Tibial artery (tissue), 4 donors: Measurements from ENCODE around the gene ZNF141.
"Not testable (repeated sequence)": the region's sequence is repeated elsewhere in the genome, so short reads cannot be mapped to it uniquely, and the experiment has no call there.

ENCODE experiments used
- DNase-seq, 2 donors: peaks; one replicate each; pipeline ENCODE4 v3.0.0-alpha.2; 2019
- H3K27ac ChIP-seq, 2 donors: fragments of 200-600 bp; sonication (generic) in 1 of 2; 1 replicate in 1 of 2; 2 replicates in 1 of 2; pipeline ENCODE4 v1.5.1; 2018 to 2019; ENCODE audit warnings: mild to moderate bottlenecking in 1 of 2
- H3K27me3 ChIP-seq, 2 donors: fragments of 200-600 bp; sonication (generic) in 1 of 2; one replicate each; pipeline versions ENCODE4 v1.5.1 to v1.6.0; 2016 to 2019
- H3K36me3 ChIP-seq, 3 donors: fragments of 200-600 bp; sonication (generic) in 2 of 3; one replicate each; pipeline ENCODE4 v1.5.1; 2016 to 2019; ENCODE audit warnings: mild to moderate bottlenecking in 2 of 3
- H3K4me1 ChIP-seq, 4 donors: fragments of 200-600 bp; sonication (generic) in 2 of 4; 1 replicate in 3 of 4; 2 replicates in 1 of 4; pipeline ENCODE4 v1.5.1; 2016 to 2019
- H3K4me3 ChIP-seq, 2 donors: fragments of 200-600 bp; sonication (generic) in 1 of 2; 1 replicate in 1 of 2; 2 replicates in 1 of 2; pipeline ENCODE4 v1.5.1; 2018 to 2019; ENCODE audit warnings: mild to moderate bottlenecking in 2 of 2
- H3K9me3 ChIP-seq, 3 donors: fragments of 200-600 bp; sonication (generic) in 1 of 3; one replicate each; pipeline ENCODE4 v1.5.1; 2016 to 2019
- intact Hi-C: fragments of 100-400 bp; cut with DNase I; formaldehyde crosslinking; loops from one replicate; pipeline ENCODE4 v1.15.0; 2023; ENCODE audit warnings: low total_unique reads
- TF ChIP-seq, protein P1 (sequence below), 2 experiments: fragments of 200-600 bp in 1 of 2; fragments of 450-650 bp in 1 of 2; IDR thresholded peaks; one replicate each; pipeline ENCODE4 v1.5.1; 2017 to 2019; ENCODE audit warnings: antibody characterized with exemption in 2 of 2, mild to moderate bottlenecking in 1 of 2, moderate library complexity in 1 of 2

Gene ZNF141

DNA sequence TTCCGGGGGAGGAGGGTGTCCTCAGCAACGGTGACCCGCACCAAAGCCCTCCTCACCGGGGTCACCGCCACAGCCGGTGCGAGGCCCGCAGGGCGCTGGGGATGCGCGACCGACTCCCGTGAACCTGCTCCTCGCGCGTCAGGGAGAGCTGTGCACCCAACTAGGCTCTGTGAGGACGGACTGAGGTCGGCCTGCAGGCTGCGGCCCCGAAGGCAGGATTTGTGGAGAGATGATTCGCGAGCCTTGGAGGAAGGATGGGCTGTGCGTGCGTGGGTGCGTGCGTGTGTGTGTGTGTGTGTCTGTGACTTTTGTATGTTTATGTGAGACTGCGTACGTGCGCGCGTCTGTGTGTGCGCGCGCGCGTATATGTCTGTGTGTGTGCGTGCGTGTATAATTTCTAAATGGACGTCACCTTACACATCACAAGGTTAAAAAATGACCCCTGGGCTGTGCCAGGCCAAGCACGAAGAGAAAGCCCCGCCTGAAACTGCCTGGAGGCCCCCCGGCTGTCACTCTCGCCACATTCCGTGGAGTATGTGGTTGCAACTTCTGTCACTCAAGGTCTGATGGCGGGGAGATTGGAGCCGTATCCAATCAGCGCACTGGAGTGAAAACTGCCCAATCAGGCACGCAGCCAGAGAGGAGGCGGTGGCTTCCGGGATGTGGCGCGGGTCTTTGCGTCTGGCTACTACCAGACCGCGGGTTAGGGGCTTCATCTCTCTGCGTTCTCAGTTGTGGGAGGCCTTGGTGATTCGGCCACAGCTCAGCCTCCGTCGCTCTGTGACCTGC, at the start of gene ZNF141:
ZNF141 (plus strand) TSS at position 672 of the 789 bp plus-strand sequence. CDS start 170 bp downstream, outside the sequence.
- peak within 1 kb of the TSS; percentile 87 to 89 for H3K4me3 ChIP-seq
- peak within 1 kb of the TSS; percentile 84 to 94 for H3K27ac ChIP-seq
- H3K36me3 ChIP-seq, result peaks cover 0 to 17% (median 10%) of the 10 kb centered on the region in 3 donors
- H3K4me1 ChIP-seq, result peaks cover 0 to 25% (median 8%) of the 10 kb centered on the region in 4 donors
- peak; percentile 97 to 99 for DNase-seq
- no peaks in the 10 kb centered on the region for H3K27me3 ChIP-seq
- TF ChIP-seq, protein P1, sequence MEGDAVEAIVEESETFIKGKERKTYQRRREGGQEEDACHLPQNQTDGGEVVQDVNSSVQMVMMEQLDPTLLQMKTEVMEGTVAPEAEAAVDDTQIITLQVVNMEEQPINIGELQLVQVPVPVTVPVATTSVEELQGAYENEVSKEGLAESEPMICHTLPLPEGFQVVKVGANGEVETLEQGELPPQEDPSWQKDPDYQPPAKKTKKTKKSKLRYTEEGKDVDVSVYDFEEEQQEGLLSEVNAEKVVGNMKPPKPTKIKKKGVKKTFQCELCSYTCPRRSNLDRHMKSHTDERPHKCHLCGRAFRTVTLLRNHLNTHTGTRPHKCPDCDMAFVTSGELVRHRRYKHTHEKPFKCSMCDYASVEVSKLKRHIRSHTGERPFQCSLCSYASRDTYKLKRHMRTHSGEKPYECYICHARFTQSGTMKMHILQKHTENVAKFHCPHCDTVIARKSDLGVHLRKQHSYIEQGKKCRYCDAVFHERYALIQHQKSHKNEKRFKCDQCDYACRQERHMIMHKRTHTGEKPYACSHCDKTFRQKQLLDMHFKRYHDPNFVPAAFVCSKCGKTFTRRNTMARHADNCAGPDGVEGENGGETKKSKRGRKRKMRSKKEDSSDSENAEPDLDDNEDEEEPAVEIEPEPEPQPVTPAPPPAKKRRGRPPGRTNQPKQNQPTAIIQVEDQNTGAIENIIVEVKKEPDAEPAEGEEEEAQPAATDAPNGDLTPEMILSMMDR (IDR thresholded peaks at IDR 0.05), result no peak
- intact Hi-C loops, result loop anchor here (10.0 kb wide), 3 partner anchors 93 to 337 kb away; partner anchors contain the start of genes ATP5ME and MYL5
- peaks cover 0 to 4% (median 0%) of the 10 kb centered on the region in 3 donors for H3K9me3 ChIP-seq

DNA sequence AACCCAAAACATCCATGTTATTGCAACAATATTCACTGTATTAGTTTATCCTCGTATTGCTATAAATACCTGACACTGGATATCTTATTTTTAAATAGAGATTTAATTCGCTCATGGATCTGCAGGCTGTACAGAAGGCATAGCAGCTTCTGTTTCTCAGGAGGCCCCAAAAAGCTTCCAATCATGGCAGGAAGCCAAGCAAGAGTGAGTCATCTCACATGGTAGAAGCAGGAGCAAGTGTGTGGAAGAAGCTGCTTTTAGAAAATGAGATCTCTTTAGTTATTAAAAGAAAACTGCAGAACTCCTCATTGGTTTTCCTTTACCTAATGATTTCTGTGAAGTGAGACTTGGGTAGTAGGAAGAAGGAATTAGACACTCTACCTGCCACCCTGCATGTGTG, 48.7 kb upstream of the ZNF141 start:
- Histone ChIP-seq H3K4me3 (no peak overlapping the region), H3K9me3 (peaks cover 0 to 44% (median 19%) of the 10 kb centered on the region in 3 donors), H3K27me3 (no peaks in the 10 kb centered on the region), H3K27ac (no peak overlapping the region), H3K36me3 (no peaks in the 10 kb centered on the region), H3K4me1 (no peaks in the 10 kb centered on the region)
- intact Hi-C loops, result no loop called here
- TF ChIP-seq, protein P1 (IDR thresholded peaks at IDR 0.05), result no peak
- no peak for DNase-seq

- no peak for DNase-seq
- TF ChIP-seq, protein P1 (IDR thresholded peaks at IDR 0.05), result no peak
- no peaks in the 10 kb centered on the region for H3K36me3 ChIP-seq
- no peaks in the 10 kb centered on the region for H3K27me3 ChIP-seq
- intact Hi-C loops, result no loop called here
- no peaks in the 10 kb centered on the region for H3K4me1 ChIP-seq
- no peak overlapping the region for H3K4me3 ChIP-seq
- H3K27ac ChIP-seq, result no peak overlapping the region
- peaks cover 0 to 13% (median 5%) of the 10 kb centered on the region in 3 donors for H3K9me3 ChIP-seq
Measured at GRCh38 chr4:294732-295131, 42.9 kb upstream of the ZNF141 start.

DNA sequence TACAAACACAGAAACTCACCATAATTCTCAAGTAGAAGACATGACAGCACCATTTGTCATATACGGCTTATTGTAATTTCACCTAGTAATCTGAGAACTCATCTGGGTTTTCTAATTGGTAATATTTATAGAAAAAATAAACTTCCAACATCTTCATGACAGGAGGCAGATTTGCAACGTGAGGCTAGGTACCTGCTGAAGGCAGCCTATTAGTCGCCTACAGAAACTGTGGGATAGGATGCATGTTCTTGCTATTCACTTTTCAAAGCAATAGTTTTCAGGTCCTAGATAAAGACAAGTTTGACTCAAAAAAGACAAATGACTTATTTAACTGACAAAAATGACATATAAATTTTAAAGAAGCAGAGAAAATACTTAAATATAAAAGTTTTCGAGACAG, 35.2 kb upstream of the ZNF141 start:
- H3K4me1 ChIP-seq, result peaks cover 0 to 6% (median 2%) of the 10 kb centered on the region in 4 donors
- H3K4me3 ChIP-seq, result no peak overlapping the region
- H3K27me3 ChIP-seq, result peaks cover 0 to 12% of the 10 kb centered on the region in 2 donors
- no peak overlapping the region for H3K27ac ChIP-seq
- peaks cover 0 to 22% (median 0%) of the 10 kb centered on the region in 3 donors for H3K9me3 ChIP-seq
- TF ChIP-seq, protein P1 (IDR thresholded peaks at IDR 0.05), result no peak
- no peaks in the 10 kb centered on the region for H3K36me3 ChIP-seq
- DNase-seq, result no peak
- intact Hi-C loops, result no loop called here

DNA sequence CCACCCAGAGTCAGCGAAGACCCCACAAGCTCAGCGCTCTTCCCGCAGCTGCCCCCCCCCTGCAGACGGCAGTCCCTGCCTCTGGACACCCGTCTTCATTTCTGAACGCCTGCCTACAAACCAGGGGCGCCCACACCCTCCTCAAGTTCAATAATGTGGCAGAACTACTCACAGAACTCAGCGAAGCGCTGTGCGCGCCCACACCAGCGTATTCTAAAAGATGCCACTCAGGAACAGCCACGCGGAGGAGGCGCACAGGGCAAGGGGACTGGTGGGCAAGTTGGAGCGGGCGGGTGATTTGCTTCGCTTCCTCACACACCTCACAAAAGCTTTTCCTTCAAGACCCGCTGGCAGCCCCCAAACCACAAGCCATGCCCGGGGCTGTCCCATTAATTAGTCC, 33.1 kb upstream of the ZNF141 start:
- Histone ChIP-seq H3K4me3 (peak overlapping the region; percentile 36 to 58), H3K9me3 (peaks cover 0 to 28% (median 0%) of the 10 kb centered on the region in 3 donors), H3K27me3 (peaks cover 0 to 12% of the 10 kb centered on the region in 2 donors)
- DNase-seq, H3K4me1 ChIP-seq, intact Hi-C loops, H3K36me3 ChIP-seq, H3K27ac ChIP-seq: not testable (repeated sequence)
